ENCODE measurements around the gene MYRIP.
"Not testable (repeated sequence)": the region's sequence is repeated elsewhere in the genome, so short reads cannot be mapped to it uniquely, and the experiment has no call there.

Gene MYRIP

DNA sequence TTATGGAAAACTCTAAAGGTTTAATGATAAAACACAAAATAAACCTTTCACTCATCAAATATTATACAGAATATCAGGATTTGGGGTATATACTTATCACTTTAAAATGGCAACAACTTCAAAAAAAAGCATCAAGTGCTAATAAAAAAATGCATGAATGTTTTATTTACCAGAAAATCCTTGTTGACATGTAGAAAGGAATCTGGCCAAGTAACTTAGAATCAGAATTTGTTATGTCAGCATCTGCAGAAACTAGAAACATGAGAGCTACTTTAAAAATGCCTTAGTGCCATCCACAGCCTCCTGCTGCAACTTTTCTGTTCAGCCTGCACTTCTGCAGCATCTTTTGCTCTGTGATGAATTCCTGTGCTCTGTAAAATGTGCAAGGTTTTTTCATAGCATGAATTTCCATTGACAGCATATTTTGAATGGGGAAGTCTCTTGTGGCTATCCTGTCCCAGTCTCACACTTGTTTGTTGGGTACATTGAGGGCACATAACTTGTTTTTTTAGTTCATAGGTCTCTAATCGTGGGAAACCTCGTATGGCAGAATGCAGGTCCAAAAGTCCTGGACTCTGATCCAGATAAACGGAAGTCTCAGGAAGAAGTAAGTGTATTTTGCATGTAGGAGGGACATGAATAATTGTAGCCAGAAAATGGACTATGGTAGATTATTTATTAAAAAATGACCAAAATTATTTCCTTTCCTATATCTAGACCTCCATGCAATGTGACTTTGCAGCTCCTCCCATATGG, 21.1 kb upstream of the MYRIP start:
- Mint-ChIP-seq H3K27me3 (no peaks in the 10 kb centered on the region), H3K36me3 (no peaks in the 10 kb centered on the region), H3K4me1 (no peaks in the 10 kb centered on the region), H3K9me3 (no peaks in the 10 kb centered on the region), H3K27ac (no peak overlapping the region), H3K4me3 (no peak overlapping the region)
- CTCF ChIA-PET = no interaction called here
- DNase-seq = no peak

DNA sequence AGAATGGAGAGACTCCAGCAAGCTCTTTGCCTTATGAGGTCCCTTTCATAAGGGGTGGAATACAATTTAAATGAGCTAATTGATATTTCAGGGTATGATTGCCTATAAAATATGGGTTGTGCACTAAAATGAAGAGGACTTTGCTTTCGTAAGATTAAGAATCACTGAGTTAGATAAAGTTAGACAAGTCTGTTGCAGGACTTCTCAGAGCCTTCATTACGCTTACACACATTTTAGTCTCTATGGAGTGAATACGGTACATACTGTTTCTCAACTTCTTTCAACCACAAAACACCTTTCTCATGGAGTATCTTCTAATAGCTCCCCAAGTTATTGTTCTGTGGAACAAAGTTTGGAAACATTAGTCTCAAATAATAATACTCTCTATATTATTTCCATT, 17.8 kb upstream of the MYRIP start:
- Mint-ChIP-seq H3K27me3 (no peaks in the 10 kb centered on the region), H3K36me3 (no peaks in the 10 kb centered on the region), H3K27ac (no peak overlapping the region), H3K4me3 (no peak overlapping the region), H3K4me1 (no peaks in the 10 kb centered on the region), H3K9me3 (no peaks in the 10 kb centered on the region)
- DNase-seq = no peak
- CTCF ChIA-PET = no interaction called here

DNA sequence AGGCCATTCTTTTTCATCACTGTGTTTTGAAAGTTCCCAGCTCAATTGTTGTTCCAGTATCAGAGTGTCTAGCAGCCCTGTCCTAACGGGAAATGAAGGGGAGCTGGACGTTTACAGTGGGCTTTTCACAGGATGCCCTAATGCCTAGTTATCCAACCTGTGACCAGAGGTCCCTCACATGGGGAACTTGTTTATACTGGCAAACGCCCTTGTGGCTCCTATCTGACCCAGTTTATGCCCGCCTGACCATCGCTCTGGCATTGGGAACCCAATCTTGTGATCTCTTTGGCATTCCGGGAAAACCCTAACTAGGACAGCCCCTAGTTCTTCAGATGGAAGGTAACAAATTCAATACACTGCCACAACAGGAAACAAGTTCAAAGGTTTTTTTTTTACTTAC, 14.5 kb upstream of the MYRIP start:
- CTCF ChIA-PET = no interaction called here
- Mint-ChIP-seq H3K27me3 (peaks cover 3% of the 10 kb centered on the region), H3K36me3 (no peaks in the 10 kb centered on the region), H3K9me3 (no peaks in the 10 kb centered on the region), H3K4me3 (no peak overlapping the region), H3K27ac (no peak overlapping the region), H3K4me1 (no peaks in the 10 kb centered on the region)
- DNase-seq = no peak

DNA sequence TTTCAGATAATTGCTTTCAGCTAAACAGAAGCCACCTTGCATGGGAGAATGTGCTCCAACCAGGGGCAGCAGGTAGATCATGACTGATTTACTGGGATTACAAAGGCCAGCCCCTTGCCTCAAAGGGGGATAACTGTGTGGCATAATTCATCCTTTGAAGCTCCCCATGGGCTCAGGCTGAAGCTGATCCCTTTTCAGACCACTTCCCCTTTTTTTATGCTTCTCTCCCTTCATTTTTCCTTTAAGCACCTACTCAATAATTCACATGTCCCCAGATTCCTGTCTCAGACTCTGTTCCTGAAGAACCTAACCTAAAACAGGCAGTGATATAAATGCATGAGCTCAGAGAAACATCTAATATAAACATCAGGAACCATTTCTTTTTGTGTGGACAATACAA, 8.2 kb upstream of the MYRIP start:
- Mint-ChIP-seq H3K27ac (no peak overlapping the region), H3K27me3 (peaks cover 6% of the 10 kb centered on the region), H3K4me1 (no peaks in the 10 kb centered on the region), H3K36me3 (no peaks in the 10 kb centered on the region), H3K4me3 (no peak overlapping the region), H3K9me3 (no peaks in the 10 kb centered on the region)
- no peak for DNase-seq
- CTCF ChIA-PET = no interaction called here

DNA sequence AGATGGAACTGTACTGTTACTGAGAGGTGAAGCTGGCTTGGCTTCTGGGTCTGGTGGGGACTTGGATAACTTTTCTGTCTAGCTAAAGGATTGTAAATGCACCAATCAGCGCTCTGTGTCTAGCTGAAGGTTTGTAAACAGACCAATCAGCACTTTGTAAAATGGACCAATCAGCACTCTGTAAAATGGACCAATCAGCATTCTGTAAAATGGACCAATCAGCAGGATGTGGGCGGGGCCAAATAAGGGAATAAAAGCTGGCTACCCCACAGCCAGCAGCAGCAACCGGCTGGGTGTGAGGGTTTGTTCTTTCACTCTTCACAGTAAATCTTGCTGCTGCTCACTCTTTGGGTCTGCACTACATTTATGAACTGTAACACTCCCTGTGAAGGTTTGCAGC, 6.9 kb upstream of the MYRIP start:
- H3K9me3 Mint-ChIP-seq, DNase-seq, H3K4me1 Mint-ChIP-seq, H3K36me3 Mint-ChIP-seq, H3K27ac Mint-ChIP-seq, CTCF ChIA-PET, H3K4me3 Mint-ChIP-seq: not testable (repeated sequence)
- H3K27me3 Mint-ChIP-seq = peaks cover 15% of the 10 kb centered on the region

DNA sequence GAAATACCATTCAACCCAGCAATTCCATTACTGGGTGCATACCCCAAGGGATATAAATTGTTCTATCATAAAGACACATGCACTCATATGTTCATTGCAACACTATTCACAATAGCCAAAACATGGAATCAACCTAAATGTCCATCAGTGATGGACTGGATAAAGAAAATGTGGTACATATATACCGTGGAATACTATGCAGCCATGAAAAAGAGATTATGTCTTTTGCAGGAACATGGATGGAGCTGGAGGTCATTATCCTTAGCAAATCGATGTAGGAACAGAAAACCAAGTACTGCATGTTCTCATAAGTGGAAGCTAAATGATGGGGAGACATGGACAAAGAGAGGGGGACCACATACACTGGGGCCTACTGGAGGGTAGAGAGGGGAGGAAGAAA, 5.5 kb upstream of the MYRIP start:
- DNase-seq = no peak
- H3K4me3 Mint-ChIP-seq = no peak overlapping the region
- peaks cover 2% of the 10 kb centered on the region for H3K36me3 Mint-ChIP-seq
- no peak overlapping the region for H3K27ac Mint-ChIP-seq
- H3K27me3 Mint-ChIP-seq = peaks cover 25% of the 10 kb centered on the region
- no peaks in the 10 kb centered on the region for H3K9me3 Mint-ChIP-seq
- CTCF ChIA-PET = no interaction called here
- H3K4me1 Mint-ChIP-seq = peaks cover 6% of the 10 kb centered on the region

DNA sequence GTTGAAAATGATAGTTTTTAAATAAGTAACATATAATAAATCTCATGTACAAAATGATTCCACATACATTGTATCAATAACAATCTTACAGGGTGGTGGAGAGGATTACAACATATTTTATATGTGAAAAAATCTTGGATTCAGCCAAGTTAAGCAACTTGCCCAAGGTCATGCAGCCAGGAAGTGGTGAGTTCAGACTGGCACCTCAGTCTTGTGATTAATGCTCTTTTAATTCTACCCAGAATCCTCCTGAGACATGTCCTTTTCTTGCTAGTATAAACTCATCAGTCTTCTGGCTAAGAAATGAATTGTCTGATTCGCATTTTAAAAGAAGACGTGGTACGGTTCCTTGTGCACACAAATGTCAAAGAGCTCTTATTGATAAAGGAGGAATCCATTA, 4.5 kb upstream of the MYRIP start:
- CTCF ChIA-PET = no interaction called here
- Mint-ChIP-seq H3K4me1 (peaks cover 10% of the 10 kb centered on the region), H3K4me3 (no peak overlapping the region), H3K27me3 (peaks cover 33% of the 10 kb centered on the region), H3K27ac (no peak overlapping the region), H3K36me3 (peaks cover 2% of the 10 kb centered on the region), H3K9me3 (no peaks in the 10 kb centered on the region)
- no peak for DNase-seq

DNA sequence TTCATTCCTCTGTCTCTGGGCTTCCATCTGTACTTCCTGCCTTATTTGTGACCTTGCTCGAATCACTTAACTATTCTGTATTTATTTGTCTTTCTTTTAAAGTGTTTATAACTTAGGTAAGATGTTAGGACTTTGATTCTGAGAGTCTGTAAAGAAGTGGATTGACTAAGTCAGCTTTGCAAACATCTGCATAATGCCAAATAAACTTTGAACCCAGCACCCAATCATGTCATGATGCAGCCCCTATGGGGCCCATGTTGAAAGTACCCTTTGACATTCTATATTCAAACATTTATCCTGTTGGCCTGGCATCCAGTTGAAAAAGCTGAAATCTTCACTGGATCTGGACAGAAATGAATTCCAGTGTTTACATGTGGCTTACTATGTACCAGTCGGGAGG, 3.8 kb upstream of the MYRIP start:
- peaks cover 40% of the 10 kb centered on the region for H3K27me3 Mint-ChIP-seq

DNA sequence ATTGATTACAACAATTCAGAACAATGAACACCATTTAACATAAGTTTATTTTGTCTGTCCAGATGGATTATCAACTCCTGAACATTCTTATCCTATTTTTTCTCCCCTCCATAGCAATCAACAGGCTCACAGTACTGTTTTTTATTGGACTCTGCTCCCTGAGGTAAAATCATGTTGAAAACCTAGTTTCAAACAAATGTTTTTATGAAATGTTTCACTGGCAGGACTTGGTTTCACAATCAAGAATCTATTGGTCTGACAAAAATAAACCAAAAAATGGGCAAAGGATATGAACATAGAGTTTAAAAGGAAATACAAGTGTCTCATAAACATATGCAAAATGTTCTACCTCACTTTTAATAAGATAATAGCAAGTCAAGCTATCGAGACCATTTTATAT, 2.6 kb upstream of the MYRIP start:
- peaks cover 16% of the 10 kb centered on the region for H3K4me1 Mint-ChIP-seq
- no peaks in the 10 kb centered on the region for H3K9me3 Mint-ChIP-seq
- H3K27ac Mint-ChIP-seq = no peak overlapping the region
- no peak overlapping the region for H3K4me3 Mint-ChIP-seq
- no peak for DNase-seq
- peaks cover 2% of the 10 kb centered on the region for H3K36me3 Mint-ChIP-seq
- H3K27me3 Mint-ChIP-seq = peaks cover 51% of the 10 kb centered on the region
- CTCF ChIA-PET = no interaction called here

More for the DNA sequence above, 3.8 kb upstream of the MYRIP start:
- H3K9me3 Mint-ChIP-seq = no peaks in the 10 kb centered on the region
- H3K27ac Mint-ChIP-seq = no peak overlapping the region
- CTCF ChIA-PET = no interaction called here
- peaks cover 16% of the 10 kb centered on the region for H3K4me1 Mint-ChIP-seq
- peaks cover 2% of the 10 kb centered on the region for H3K36me3 Mint-ChIP-seq
- no peak overlapping the region for H3K4me3 Mint-ChIP-seq
- no peak for DNase-seq

DNA sequence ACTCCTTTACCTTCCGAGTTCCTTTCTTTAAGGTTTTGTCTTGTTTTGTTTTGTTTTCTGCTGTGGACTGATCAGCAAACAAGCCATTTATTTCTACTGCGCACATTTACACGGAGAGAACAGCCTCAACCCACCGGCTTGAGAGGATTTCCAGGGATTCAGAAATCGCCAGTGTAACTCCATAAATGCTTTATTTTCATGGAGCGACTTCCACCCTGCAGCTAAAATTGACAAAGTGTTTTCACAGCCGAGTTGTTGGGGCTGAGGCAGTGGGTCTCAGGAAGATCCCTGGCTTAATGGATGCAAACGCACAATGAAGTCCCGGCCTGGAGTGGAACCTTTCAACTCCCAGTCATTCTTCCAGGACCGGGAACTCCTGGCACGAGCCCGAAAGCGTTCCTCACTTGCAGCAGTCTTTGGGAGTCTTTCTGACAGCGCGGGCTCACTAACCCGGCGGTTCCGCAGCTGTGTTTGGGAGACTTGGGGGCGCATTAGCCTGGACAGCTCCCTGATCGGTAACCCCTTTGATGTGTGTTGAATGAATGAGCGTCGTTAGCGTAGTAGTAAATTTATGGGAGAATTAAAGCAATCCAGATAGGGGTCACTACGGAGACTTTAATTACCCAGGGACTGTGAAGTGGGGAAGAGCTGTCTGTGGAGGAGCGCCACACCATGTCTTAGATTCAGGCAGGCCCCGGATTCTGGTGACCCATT, 785 bp upstream of the MYRIP start:
- CTCF ChIA-PET = no interaction called here
- no peak overlapping the region for H3K27ac Mint-ChIP-seq

DNA sequence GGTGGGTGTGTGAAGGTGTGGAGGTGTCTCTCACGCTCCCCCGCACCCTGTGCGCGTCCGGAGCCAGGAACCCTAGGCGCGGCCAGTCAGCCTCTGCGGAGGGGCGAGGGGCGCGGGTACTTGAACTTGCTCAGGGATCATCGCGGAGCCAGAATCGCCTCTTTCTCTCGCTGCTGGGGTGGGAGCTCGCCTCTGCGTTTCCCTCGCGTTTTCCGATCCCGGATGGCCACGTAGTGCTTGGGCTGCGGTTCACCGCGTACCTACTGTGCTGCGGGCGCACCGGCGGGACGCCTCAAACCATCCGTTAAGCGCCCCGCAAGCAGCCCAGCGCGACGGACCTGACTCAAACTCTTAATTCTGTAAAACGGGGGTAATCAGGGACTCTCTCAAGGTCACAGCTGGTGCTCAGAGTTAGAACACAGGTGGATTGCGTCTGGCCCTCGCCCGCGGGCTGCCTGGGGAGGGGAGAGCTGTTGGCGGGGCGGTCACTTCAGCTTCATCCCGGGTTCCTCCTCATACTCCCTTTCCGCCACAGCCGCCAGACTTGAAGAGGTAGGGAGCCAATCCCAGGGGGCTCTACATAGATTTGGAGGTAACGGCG, 686 bp downstream of the MYRIP start:
- no peaks in the 10 kb centered on the region for H3K9me3 Mint-ChIP-seq
- peaks cover 16% of the 10 kb centered on the region for H3K4me1 Mint-ChIP-seq
- DNase-seq = no peak
- H3K27ac Mint-ChIP-seq = no peak overlapping the region
- peaks cover 2% of the 10 kb centered on the region for H3K36me3 Mint-ChIP-seq
- CTCF ChIA-PET = no interaction called here
- H3K4me3 Mint-ChIP-seq = peak overlapping the region; percentile 55
- peaks cover 59% of the 10 kb centered on the region for H3K27me3 Mint-ChIP-seq

More for the DNA sequence above, 785 bp upstream of the MYRIP start:
- Mint-ChIP-seq H3K4me3 (peak overlapping the region; percentile 37), H3K9me3 (no peaks in the 10 kb centered on the region), H3K36me3 (peaks cover 2% of the 10 kb centered on the region), H3K4me1 (peaks cover 16% of the 10 kb centered on the region), H3K27me3 (peaks cover 59% of the 10 kb centered on the region)
- DNase-seq = no peak

DNA sequence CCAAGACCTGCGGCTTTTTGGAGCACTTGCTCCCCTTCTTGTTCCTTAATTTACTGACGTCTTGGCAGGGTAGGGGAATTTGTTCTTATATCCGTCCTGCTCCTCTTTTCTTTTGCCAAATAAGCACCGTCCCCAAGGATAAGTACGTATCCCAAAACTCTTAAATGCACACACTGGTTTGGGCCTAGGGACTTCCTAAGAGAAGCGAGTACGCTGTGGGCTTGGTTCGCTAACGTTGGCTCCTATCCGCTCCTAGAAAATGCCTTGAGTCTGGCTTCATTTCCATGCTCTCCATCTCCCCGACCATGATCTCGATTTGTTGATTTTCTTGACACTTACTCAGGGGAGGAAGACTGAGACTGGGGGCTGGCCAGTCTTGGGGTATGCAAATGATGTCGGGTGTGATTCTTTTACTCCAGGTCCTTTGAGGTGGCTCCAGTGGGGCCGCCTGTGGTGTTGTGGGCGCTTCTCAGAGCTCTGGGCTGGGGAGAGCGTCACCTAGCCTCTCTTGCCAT, 1.3 kb downstream of the MYRIP start:
- H3K27ac Mint-ChIP-seq = no peak overlapping the region
- H3K4me1 Mint-ChIP-seq = peaks cover 16% of the 10 kb centered on the region
- no peak for DNase-seq
- H3K9me3 Mint-ChIP-seq = no peaks in the 10 kb centered on the region
- H3K4me3 Mint-ChIP-seq = peak overlapping the region; percentile 14
- H3K36me3 Mint-ChIP-seq = peaks cover 2% of the 10 kb centered on the region
- peaks cover 59% of the 10 kb centered on the region for H3K27me3 Mint-ChIP-seq
- CTCF ChIA-PET = no interaction called here

DNA sequence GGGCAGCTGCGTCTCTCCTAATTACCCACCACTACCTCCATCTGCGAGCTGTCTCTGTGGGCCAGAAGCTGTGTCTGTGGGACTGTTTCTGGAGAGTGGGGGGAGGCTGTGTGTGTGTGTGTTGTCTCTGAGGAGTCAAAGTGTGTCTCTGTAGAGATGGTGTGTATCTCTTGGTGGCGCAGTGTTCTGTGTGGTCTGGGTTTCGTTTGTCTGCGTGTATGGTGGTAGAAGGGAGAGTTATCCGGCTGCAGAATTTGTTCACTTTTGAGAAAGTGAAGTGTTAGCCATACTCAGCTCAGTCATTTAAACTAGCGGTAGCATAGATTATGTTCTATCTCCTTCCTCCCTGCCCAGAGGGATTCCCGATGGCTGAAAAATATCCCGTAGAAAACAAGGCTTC, 2.2 kb downstream of the MYRIP start:
- H3K36me3 Mint-ChIP-seq = peaks cover 2% of the 10 kb centered on the region
- H3K4me3 Mint-ChIP-seq = no peak overlapping the region
- peaks cover 52% of the 10 kb centered on the region for H3K27me3 Mint-ChIP-seq
- peaks cover 16% of the 10 kb centered on the region for H3K4me1 Mint-ChIP-seq
- CTCF ChIA-PET = no interaction called here
- no peak for DNase-seq
- H3K27ac Mint-ChIP-seq = no peak overlapping the region
- no peaks in the 10 kb centered on the region for H3K9me3 Mint-ChIP-seq

DNA sequence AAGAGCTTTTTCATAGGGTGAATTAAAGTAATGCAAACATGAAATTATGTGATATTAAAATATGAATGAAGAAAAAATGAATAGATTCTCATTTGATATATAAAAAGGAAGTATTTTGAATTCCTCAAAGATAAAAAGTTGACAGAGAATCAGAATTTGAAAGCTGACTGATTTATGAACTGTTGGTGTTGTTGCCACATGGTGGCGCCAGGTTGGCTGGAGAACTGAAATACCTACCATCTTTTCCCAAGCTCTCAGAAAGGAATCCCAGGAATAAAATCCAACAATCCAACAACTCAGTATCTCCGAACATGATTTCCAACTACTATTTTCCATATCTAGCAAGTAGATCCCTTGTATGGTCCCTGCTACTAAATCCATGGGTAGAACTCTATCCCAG, 3.1 kb downstream of the MYRIP start:
- H3K36me3 Mint-ChIP-seq = peaks cover 2% of the 10 kb centered on the region
- H3K4me3 Mint-ChIP-seq = no peak overlapping the region
- no peak for DNase-seq
- H3K9me3 Mint-ChIP-seq = no peaks in the 10 kb centered on the region
- H3K27ac Mint-ChIP-seq = no peak overlapping the region
- CTCF ChIA-PET = no interaction called here
- H3K4me1 Mint-ChIP-seq = peaks cover 16% of the 10 kb centered on the region
- H3K27me3 Mint-ChIP-seq = peaks cover 50% of the 10 kb centered on the region

DNA sequence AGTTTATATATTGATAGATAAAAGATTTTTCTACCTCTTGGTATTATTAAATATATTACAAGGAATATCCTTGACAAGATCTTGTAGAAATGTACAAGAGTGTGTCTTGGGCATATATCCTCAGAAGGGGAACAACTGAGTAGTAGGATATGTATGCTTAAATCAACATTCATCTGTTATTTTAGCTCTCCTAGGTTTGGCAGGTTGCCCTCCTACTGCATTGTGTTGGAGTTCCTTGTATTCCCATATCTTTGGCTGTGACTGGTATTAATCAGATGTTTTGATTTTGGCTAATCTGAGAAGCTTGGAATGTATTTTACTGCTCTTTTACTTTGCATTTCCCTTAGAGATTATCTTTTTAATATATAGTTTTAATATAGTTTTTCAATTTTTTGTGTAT, 4.6 kb downstream of the MYRIP start:
- H3K4me3 Mint-ChIP-seq = no peak overlapping the region
- peaks cover 10% of the 10 kb centered on the region for H3K4me1 Mint-ChIP-seq
- peaks cover 37% of the 10 kb centered on the region for H3K27me3 Mint-ChIP-seq
- DNase-seq = no peak
- no peak overlapping the region for H3K27ac Mint-ChIP-seq
- no peaks in the 10 kb centered on the region for H3K9me3 Mint-ChIP-seq
- no peaks in the 10 kb centered on the region for H3K36me3 Mint-ChIP-seq
- CTCF ChIA-PET = no interaction called here

Data from activated naive CD4-positive, alpha-beta T cell treated with anti-CD3 and anti-CD28 coated beads, Interleukin-2, amount 10 ng/mL, durations not matched to agents 7 days and 5 days (primary cell).